ENCODE measurements around the gene KSR1.
"Not testable (repeated sequence)": the region's sequence is repeated elsewhere in the genome, so short reads cannot be mapped to it uniquely, and the experiment has no call there.

The KSR1 gene

DNA sequence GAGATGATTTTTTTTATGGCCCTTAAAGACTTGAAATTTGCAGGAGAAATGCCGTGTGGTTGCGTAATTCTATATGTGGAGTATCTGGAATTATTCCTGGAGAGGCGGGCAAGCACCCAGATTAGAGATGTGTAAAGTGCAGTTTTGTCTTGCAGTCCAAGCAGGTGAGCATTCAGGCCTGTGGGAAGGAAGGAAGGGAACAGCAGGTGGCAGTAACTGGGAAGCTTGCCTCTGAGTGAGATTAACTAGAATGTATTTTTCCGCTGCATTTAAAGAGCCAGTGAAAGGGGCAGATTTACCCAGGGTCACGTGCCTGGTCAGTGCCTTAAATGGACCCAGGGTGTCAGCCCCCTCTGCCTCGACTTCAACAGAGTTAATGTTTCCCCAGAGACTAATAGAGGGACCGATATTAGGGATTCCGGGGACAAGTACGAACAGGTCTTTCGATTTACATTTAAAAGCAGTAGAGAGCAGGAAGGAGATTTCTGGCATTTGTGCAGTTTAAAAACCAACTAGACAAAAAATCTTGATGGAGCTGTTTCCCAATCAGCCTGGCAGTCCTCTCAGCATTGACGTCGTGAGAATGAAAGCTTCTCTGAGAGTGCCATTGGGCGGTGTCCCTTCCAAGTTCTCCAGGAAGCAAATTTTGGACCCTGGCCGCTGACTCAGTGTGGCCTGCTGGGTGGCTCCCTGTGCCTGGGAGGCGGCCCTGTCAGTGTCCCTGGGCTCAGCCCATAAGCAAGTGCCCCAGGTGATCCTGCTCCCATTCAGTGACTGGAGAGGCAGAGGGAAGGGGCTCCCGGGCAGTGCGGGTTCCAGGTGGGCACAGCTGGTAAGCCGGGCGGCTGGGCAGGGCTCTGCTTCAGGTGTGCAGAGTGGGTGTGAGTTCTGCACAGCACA lies 38.2 kb downstream of the KSR1 start:
- no peak for DNase-seq (ENCODE audit: low read depth in 2 of 2)

- no peak for DNase-seq (ENCODE audit: low read depth in 2 of 2)
Observed at GRCh38 chr17:27495460-27495859, 39.2 kb downstream of the KSR1 start.

DNA sequence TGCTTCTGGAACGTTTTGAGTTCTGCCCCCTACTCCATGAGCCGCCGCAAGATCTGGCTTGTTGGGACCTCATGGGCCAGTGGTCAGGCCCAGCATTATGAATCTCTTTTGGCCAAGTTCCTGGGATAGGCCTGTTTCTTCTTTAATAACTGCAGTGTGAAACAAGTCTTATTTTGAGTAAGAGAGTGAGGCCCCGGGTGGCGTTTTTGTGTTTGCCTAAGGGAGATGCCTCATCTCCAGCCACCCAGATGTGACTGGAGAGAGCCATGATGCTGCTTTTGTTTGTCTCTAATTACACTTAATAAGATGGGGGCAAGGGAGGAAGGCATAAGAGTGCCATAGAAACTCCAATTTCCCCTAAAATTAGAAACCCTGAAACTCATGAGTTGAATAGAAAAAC lies 39.8 kb downstream of the KSR1 start:
- DNase-seq (ENCODE audit: low read depth in 2 of 2) = no peak

DNA sequence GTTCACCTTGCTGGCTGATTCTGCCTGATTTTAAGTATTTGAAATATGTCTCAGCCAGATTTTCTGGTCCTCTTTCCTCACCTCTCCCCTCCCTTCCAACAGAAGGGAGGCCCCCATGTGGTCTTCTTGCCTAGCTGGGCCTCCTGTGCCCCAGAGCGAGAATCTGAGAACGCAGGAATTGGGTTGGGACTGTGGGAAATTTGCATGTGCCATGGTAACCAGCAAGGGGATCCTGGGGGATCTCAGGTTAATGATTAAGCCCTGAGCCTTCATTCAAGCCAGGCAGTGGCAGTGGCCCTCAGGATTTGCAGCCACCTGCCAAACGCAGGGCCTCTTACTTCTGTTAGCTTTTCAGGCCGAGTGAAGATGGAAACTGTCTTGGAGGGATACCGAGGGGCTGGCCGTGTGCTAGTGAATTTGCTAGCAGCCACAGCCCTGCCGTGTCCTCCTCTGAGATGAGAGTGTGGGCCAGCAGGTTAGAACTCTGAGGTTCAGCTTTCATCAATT lies 40.2 kb downstream of the KSR1 start:
- no peak for DNase-seq (ENCODE audit: low read depth in 2 of 2)

GRCh38 chr17:27496971-27497370 lies 40.7 kb downstream of the KSR1 start:
- no peak for DNase-seq (ENCODE audit: low read depth in 2 of 2)

DNA sequence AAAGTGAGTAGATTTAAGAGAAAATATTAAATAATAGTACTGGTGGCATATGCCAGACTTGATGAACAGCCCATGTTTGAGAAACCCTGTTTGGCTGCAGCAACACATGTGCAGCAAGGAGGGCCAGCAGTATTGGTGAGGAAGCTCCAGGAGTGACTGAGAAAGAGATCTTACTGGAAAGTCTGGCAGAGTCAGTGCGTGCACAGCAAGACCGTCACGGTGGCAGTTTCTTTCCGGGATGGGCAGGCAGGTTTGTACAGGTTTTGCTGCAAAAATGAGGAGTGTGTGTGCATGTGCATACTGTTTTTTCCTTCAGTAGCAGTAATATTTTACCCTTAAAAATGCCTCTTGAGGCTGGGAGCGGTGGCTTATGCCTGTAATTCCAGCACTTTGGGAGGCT lies 41.4 kb downstream of the KSR1 start:
- no peak for DNase-seq (ENCODE audit: low read depth in 2 of 2)

DNA sequence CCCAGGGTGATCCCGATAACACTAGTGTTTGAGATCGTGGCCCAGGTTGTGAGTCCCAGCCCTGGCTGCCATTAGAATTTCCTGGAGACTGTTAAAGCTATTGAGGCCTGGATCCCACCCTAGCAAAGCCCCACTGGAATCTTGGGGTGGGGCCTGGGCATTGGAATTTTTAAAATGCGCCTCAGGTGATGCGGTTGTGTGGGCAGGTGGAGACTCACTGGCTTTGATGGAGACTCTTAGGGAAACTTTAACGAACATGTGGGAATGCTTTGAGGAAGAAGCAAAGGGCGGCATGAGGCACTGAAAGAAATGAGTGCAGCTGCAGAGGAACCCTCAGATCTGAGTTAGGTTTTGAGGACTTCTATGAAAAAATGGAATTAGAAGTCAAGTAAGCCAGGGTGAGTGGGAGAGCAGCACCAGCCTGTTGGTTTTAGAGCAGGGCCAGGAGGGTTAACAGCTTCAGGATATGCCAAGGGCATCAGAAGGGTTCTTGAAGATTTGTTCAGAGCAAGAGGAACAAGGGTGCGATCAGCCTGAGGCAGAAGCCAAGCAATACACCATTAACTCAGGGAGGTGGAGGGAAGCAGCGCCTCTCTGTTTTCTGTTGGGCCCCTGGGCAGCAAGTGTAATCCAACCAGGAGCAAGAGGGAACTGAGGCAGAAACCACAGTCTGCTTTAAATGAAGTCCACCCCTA lies 42.5 kb downstream of the KSR1 start:
- no peak for DNase-seq (ENCODE audit: low read depth in 2 of 2)

DNA sequence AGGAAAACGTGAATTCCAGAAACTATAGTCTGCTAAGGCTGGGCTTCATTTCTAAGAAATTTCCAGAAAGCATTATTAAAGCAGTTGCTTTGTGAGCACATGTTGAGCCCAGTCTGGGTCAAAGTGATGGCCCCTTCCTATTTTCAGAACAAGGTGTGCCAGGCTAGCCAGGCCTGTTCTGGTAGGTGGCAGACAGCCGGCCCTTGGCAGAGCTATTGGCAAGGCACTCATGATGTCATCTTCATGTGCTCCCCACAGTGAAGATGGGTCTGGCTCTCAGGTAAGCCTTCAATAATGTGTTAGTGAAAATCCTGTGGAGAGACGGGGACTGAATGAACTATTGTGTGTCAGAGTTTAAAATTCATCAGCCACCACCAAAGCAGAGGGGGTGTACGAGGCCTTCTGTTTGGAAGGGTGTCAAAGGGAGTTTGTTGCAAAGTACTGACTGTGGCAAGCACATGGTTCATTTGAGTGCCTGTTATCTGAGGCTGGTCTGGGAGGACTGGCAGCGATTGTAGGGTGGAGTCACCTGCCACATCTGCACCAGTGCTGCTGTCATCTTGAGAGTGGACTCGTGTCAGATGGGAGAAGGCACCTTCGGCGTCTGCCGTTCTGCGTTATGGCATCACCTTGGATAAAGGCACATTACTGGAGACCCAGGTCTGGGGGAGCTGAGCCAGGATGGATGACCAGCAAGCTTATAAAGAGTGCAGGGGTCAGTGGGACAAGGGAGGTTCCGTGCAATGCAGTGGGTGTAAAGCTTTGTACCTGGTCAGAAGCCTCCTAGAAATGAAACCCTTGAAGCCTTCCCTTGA lies 43.4 kb downstream of the KSR1 start:
- DNase-seq (ENCODE audit: low read depth in 2 of 2) = no peak

GRCh38 chr17:27501338-27501737 lies 45.1 kb downstream of the KSR1 start:
- not testable (repeated sequence) for DNase-seq (ENCODE audit: low read depth in 2 of 2)

GRCh38 chr17:27502526-27503324 lies 46.5 kb downstream of the KSR1 start:
- no peak for DNase-seq (ENCODE audit: low read depth in 2 of 2)

- DNase-seq (ENCODE audit: low read depth in 2 of 2) = no peak
Observed at GRCh38 chr17:27503611-27504010, 47.4 kb downstream of the KSR1 start.

- DNase-seq (ENCODE audit: low read depth in 2 of 2) = no peak
Observed at GRCh38 chr17:27504188-27504995, 48.1 kb downstream of the KSR1 start.

GRCh38 chr17:27506348-27507218 lies 50.3 kb downstream of the KSR1 start:
- no peak for DNase-seq (ENCODE audit: low read depth in 2 of 2)

- DNase-seq (ENCODE audit: low read depth in 2 of 2) = no peak
Observed at GRCh38 chr17:27511168-27511883, 55.1 kb downstream of the KSR1 start.

DNA sequence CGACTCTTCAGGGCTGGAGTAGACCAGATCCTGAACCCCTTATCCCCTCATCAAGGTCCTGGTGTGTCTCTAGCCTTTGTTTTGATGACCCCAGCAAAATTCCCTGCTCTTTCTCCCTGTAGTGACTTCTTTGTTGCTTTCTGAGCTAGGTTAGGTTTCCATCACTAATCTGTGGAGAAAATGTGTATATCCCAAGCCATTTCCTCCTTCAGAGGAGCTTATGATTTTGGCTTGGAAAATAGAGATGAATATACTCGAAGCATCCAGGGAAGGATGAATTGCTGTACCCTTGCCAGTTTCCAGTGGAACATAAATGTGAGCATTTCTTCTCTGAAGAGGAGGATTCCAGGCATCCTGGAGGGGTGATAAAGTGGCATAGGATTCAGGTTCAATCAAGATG lies 55.8 kb downstream of the KSR1 start:
- DNase-seq (ENCODE audit: low read depth in 2 of 2) = no peak

DNA sequence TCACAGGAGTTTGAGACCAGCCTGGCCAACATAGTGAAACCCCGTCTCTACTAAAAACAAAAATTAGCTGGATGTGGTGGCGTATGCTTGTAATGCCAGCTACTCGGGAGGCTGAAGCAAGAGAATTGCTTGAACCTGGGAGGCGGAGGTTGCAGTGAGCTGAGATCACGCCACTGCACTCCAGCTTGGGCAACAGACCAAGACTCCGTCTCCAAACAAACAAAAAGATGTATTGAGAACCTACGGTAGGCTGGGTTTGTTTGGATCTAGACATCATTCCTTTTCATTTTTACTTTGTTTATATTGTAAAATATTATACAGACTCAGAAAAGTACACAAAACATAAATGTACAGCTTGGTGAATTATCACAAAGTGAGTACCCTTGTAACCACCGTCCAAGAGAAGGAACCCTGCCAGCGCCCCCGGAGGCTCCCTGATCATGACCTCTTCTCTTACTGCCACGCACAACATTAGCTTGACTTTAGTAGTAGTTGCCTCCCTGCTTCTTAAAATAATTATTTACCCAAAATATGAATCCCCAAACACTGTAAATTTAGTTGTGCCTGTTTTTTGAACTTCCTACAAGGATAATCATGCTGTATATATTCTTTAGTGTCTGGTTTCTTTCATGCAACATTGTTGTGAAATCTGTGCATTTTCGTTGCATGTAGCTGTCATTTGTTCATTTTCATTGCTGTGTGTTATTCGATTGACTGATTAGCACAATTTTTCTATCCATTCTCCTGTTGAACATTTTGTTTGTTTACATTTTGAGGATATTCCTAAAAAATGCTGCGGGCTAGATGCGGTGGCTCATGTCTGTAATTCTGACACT lies 56.5 kb downstream of the KSR1 start:
- no peak for DNase-seq (ENCODE audit: low read depth in 2 of 2)

DNA sequence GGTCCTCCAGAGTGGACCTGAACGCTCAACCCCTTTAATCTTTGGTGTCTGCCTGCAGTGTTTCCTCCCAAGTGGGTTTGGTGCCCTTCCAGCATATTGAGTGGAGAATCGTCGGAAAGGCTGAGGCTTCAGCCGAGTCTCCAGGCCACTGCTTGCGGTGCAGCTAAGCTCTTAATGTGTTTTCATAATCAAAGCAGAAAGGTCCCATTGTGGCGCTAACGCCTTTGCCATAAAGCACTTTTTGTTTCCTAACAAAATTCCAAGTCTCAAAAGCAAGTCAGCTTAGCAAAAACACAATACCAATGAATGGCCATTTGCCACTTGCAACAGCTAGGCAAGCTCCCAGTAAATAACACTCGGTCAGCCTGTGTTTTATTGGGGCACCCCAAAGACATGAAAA lies 57.6 kb downstream of the KSR1 start:
- no peak for DNase-seq (ENCODE audit: low read depth in 2 of 2)
